KMS-11 (cell line): ENCODE results near the gene LILRA5.
"Not testable (repeated sequence)": the region's sequence is repeated elsewhere in the genome, so short reads cannot be mapped to it uniquely, and the experiment has no call there.

Experiments used
- H2AFZ ChIP-seq: fragments of 200-600 bp; sonication (generic); 2 replicates; pipeline ENCODE4 v1.6.1; 2016; ENCODE audit warnings: antibody characterized with exemption, mixed run types, low read depth
- H3K27ac ChIP-seq: fragments of 200-600 bp; sonication (generic); 2 replicates; pipeline ENCODE4 v1.6.1; 2016; ENCODE audit warnings: mild to moderate bottlenecking, mixed run types
- H3K27me3 ChIP-seq: fragments of 200-600 bp; sonication (generic); 2 replicates; pipeline ENCODE4 v1.6.1; 2017; ENCODE audit warnings: mild to moderate bottlenecking, low read depth, mixed run types, moderate library complexity; ENCODE audit not compliant: insufficient read depth
- H3K36me3 ChIP-seq: fragments of 200-600 bp; sonication (generic); 2 replicates; pipeline ENCODE4 v1.6.1; 2017; ENCODE audit warnings: mild to moderate bottlenecking, mixed run types; ENCODE audit not compliant: insufficient read depth
- H3K4me1 ChIP-seq: fragments of 200-600 bp; sonication (generic); 2 replicates; pipeline ENCODE4 v1.6.1; 2016; ENCODE audit warnings: mild to moderate bottlenecking, low read depth, mixed run types; ENCODE audit not compliant: poor library complexity, severe bottlenecking
- H3K4me2 ChIP-seq: fragments of 200-600 bp; sonication (generic); 2 replicates; pipeline ENCODE4 v1.7.0; 2016; ENCODE audit warnings: mild to moderate bottlenecking, mixed run types
- H3K4me3 ChIP-seq: fragments of 200-600 bp; sonication (generic); IDR thresholded peaks from 2 replicates; pipeline ENCODE4 v1.6.1; 2017; ENCODE audit warnings: low read depth, low read length, mixed read lengths; ENCODE audit not compliant: insufficient read depth
- H3K79me2 ChIP-seq: fragments of 200-600 bp; sonication (generic); 2 replicates; pipeline ENCODE4 v1.6.1; 2016; ENCODE audit warnings: low read depth, mixed run types; ENCODE audit not compliant: insufficient read depth
- H3K9ac ChIP-seq: fragments of 200-600 bp; sonication (generic); 2 replicates; pipeline ENCODE4 v1.6.1; 2016; ENCODE audit warnings: mild to moderate bottlenecking, mixed run types
- H4K20me1 ChIP-seq: fragments of 200-600 bp; sonication (generic); 2 replicates; pipeline ENCODE4 v1.6.1; 2016; ENCODE audit warnings: mild to moderate bottlenecking, mixed run types; ENCODE audit not compliant: insufficient read depth
- TF ChIP-seq, protein P1 (sequence below): fragments of 200-600 bp; sonication (generic); conservative IDR thresholded peaks from 2 replicates; pipeline ENCODE4 v1.6.1; 2017; ENCODE audit warnings: low read depth, mild to moderate bottlenecking, antibody characterized with exemption, low read length, moderate library complexity, mixed read lengths

The LILRA5 gene

DNA sequence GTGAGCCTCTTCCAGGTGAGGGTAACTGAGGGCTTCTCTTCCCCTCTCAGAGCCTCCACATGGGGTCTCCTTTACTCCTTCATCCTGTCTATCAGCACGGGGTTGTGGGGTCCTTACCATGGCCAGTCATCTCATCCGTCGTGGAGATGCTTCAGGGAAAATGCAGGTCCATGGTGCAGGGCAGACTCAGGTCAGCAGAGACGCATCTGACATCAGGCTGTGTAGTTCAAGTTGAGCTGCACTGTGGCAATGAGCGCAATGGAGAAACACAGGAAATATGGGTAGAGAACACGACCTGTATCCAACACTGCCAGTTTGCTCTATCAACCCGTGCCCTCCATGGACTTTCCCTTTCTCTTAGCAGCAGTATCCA is 13.9 kb downstream of the LILRA5 start:
- no peak overlapping the region for H2AFZ ChIP-seq
- H3K79me2 ChIP-seq, result no peaks in the 10 kb centered on the region
- peaks cover 35% of the 10 kb centered on the region; the same call in 1 of the 2 replicates for H3K27me3 ChIP-seq
- no peak overlapping the region for H3K27ac ChIP-seq
- TF ChIP-seq, protein P1, sequence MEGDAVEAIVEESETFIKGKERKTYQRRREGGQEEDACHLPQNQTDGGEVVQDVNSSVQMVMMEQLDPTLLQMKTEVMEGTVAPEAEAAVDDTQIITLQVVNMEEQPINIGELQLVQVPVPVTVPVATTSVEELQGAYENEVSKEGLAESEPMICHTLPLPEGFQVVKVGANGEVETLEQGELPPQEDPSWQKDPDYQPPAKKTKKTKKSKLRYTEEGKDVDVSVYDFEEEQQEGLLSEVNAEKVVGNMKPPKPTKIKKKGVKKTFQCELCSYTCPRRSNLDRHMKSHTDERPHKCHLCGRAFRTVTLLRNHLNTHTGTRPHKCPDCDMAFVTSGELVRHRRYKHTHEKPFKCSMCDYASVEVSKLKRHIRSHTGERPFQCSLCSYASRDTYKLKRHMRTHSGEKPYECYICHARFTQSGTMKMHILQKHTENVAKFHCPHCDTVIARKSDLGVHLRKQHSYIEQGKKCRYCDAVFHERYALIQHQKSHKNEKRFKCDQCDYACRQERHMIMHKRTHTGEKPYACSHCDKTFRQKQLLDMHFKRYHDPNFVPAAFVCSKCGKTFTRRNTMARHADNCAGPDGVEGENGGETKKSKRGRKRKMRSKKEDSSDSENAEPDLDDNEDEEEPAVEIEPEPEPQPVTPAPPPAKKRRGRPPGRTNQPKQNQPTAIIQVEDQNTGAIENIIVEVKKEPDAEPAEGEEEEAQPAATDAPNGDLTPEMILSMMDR, result no peak
- no peak overlapping the region for H3K4me3 ChIP-seq
- no peak overlapping the region for H3K4me2 ChIP-seq
- no peak overlapping the region for H3K9ac ChIP-seq
- no peaks in the 10 kb centered on the region for H3K4me1 ChIP-seq
- no peaks in the 10 kb centered on the region for H4K20me1 ChIP-seq
- H3K36me3 ChIP-seq, result no peaks in the 10 kb centered on the region

DNA sequence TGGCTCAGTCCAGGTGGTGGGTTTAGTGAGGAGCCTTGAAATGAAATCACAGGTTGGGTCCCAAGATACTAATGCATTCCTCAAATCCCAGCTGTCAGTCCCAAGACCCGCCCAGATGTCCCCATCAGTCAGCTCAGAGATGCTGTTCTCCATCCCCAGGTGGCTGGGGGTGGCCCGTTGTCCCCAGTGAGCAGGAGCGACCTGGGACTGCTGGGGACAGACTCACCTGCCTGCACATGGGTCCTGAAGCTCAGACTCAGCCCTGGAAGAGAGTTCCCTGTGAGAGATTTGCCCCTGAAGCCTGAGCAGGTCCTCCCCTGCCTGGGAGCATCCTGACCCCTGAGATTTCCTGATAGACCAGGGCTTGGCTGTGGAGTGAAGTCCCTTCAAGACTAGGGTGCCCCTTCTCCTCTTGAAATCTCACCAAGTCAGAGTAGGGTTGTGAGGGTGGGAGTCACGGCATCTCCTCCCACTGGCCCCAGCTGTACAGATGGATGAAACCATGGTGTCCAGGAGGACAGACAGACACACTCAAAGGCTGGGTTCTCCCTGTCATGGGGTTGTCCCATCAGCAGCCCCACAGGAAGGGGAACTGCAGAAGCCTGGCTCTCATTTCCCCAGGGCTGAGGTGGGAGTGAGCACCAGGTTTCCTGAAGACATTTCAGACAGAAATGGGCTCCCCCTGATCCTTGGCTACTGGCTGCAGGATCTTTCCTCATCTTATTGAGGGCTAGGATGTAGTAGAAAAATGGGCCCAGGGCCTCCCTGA is 14.4 kb downstream of the LILRA5 start:
- Histone ChIP-seq H3K27me3 (peaks cover 37% of the 10 kb centered on the region; the same call in 1 of the 2 replicates), H3K4me1 (no peaks in the 10 kb centered on the region), H3K79me2 (no peaks in the 10 kb centered on the region), H3K9ac (no peak overlapping the region), H3K36me3 (no peaks in the 10 kb centered on the region), H2AFZ (no peak overlapping the region), H3K4me3 (no peak overlapping the region), H3K4me2 (no peak overlapping the region), H4K20me1 (no peaks in the 10 kb centered on the region), H3K27ac (no peak overlapping the region)
- TF ChIP-seq, protein P1, result no peak

DNA sequence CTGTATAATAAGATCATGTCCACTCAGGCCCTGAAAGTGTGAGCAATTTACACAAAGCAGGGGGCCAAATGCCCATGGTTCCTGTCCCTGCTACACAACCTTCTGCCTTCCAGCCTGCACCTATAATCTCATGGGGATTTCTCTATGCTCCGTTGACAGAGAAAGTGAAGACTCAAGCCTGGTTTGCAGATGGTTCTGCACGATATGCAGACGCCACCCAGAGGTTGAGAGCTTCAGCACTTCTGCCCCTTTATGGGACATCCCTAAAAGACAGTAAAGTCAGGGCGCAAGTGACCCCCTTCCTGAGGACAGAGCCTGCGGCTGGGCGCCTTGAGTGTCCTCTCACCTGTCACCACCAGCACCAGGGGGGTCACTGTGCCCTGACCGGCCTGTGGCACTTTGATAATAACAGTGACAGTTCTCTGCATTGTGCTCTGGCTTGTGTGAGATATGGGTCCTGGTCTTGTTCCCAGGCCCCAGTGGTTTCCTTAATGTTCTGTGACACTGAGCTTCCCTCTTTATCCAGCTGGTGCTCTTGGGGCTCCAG is 15.1 kb downstream of the LILRA5 start:
- H3K4me2 ChIP-seq, result no peak overlapping the region
- no peak overlapping the region for H2AFZ ChIP-seq
- peaks cover 41% of the 10 kb centered on the region; the same call in 1 of the 2 replicates for H3K27me3 ChIP-seq
- no peak overlapping the region for H3K27ac ChIP-seq
- TF ChIP-seq, protein P1, result no peak
- no peaks in the 10 kb centered on the region for H4K20me1 ChIP-seq
- H3K4me1 ChIP-seq, result no peaks in the 10 kb centered on the region
- H3K4me3 ChIP-seq, result no peak overlapping the region
- H3K36me3 ChIP-seq, result no peaks in the 10 kb centered on the region
- no peaks in the 10 kb centered on the region for H3K79me2 ChIP-seq
- H3K9ac ChIP-seq, result no peak overlapping the region

DNA sequence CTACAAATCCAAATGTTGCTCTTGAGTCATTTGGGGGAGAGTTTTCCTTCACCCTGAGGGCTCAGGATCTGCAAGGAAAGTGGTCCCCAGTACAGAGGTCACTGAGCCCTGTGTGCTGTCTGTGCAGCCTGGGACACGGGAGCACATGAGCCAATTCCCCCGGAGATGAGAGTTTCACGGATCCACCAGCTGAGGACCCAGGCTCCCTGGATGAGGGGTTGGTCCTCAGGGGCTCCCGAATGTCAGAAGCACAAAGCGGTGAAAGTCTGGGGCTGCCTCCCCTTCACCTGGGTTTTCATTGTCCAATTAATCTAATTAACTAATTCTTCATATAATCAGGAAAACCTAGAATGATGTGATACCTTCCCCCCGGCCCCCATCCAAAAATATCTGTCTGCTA is 18.4 kb downstream of the LILRA5 start:
- H3K9ac ChIP-seq, result no peak overlapping the region
- no peak overlapping the region for H3K4me2 ChIP-seq
- H2AFZ ChIP-seq, result no peak overlapping the region
- no peaks in the 10 kb centered on the region for H3K4me1 ChIP-seq
- no peaks in the 10 kb centered on the region for H3K36me3 ChIP-seq
- H3K79me2 ChIP-seq, result no peaks in the 10 kb centered on the region
- H4K20me1 ChIP-seq, result no peaks in the 10 kb centered on the region
- H3K27ac ChIP-seq, result no peak overlapping the region
- H3K27me3 ChIP-seq, result peaks cover 49% of the 10 kb centered on the region; the same call in 1 of the 2 replicates
- TF ChIP-seq, protein P1, result no peak
- H3K4me3 ChIP-seq, result no peak overlapping the region

DNA sequence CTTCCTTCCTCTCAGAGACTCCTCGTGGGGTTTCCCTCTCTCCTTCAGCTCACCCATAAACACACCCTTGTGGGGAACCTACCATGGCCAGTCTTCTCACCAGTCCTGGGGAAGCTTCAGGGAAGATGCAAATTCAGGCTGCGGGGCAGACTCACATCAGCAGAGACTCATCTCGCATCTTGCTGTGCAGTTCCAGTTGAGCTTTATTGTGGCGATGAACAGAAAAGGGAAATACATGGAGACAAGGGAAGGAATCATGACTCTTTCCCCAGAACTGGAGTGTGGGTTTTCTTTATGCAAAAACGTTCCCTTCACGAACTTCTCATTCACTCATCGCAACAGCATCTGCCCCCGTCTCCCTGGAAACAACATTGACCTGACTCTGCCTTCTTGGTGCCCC is 23.8 kb downstream of the LILRA5 start:
- H4K20me1 ChIP-seq, H3K4me2 ChIP-seq, H3K79me2 ChIP-seq, H3K4me3 ChIP-seq, H3K9ac ChIP-seq, H2AFZ ChIP-seq, H3K27ac ChIP-seq, H3K36me3 ChIP-seq, H3K4me1 ChIP-seq: not testable (repeated sequence)
- peaks cover 53% of the 10 kb centered on the region for H3K27me3 ChIP-seq
